Trophoblast cell (in vitro differentiated cells and primary cell): ENCODE data around the gene FBP1.

Source experiments
- DNase-seq, 2 donors: peaks; one replicate each; pipeline ENCODE4 v3.0.0-alpha.2; 2016
- H2AFZ ChIP-seq: 2 replicates; pipeline ENCODE4 v1.6.1; 2013; ENCODE audit warnings: low read length, moderate library complexity, mild to moderate bottlenecking; ENCODE audit not compliant: insufficient read depth, poor library complexity
- H2AK5ac ChIP-seq: 2 replicates; pipeline ENCODE4 v1.6.1; 2013; ENCODE audit warnings: mild to moderate bottlenecking, low read length
- H2BK120ac ChIP-seq: 2 replicates; pipeline ENCODE4 v1.6.1; 2013; ENCODE audit warnings: low read length, mild to moderate bottlenecking, moderate library complexity; ENCODE audit not compliant: insufficient read depth, poor library complexity
- H2BK12ac ChIP-seq: 2 replicates; pipeline ENCODE4 v1.6.1; 2013; ENCODE audit warnings: mild to moderate bottlenecking, low read length, moderate library complexity
- H2BK5ac ChIP-seq: 2 replicates; pipeline ENCODE4 v1.6.1; 2013; ENCODE audit warnings: low read length, low read depth, moderate library complexity, mild to moderate bottlenecking; ENCODE audit not compliant: poor library complexity
- H3K14ac ChIP-seq: 2 replicates; pipeline ENCODE4 v1.6.1; 2013; ENCODE audit warnings: mild to moderate bottlenecking, low read length
- H3K18ac ChIP-seq: 2 replicates; pipeline ENCODE4 v1.6.1; 2013; ENCODE audit warnings: mild to moderate bottlenecking, low read length
- H3K23ac ChIP-seq: 2 replicates; pipeline ENCODE4 v1.6.1; 2013; ENCODE audit warnings: low read length
- H3K27ac ChIP-seq: 2 replicates; pipeline ENCODE4 v1.5.1; 2013; ENCODE audit warnings: low read depth, mild to moderate bottlenecking, inconsistent platforms, low read length, moderate library complexity
- H3K27me3 ChIP-seq: 2 replicates; pipeline ENCODE4 v1.6.1; 2013; ENCODE audit warnings: inconsistent platforms, mild to moderate bottlenecking, low read length, moderate library complexity; ENCODE audit not compliant: insufficient read depth
- H3K36me3 ChIP-seq, 2 experiments: 1 replicate in 1 of 2; 2 replicates in 1 of 2; pipeline ENCODE4 v1.6.1; 2013; ENCODE audit warnings: low read length in 2 of 2, mild to moderate bottlenecking in 2 of 2, moderate library complexity in 1 of 2; ENCODE audit not compliant: insufficient read depth in 2 of 2, control insufficient read depth in 1 of 2
- H3K4ac ChIP-seq: 2 replicates; pipeline ENCODE4 v1.6.1; 2013; ENCODE audit warnings: low read depth, mild to moderate bottlenecking, low read length, moderate library complexity
- H3K4me1 ChIP-seq, 2 experiments: 1 replicate in 1 of 2; 2 replicates in 1 of 2; pipeline ENCODE4 v1.6.1; 2013; ENCODE audit warnings: low read length in 2 of 2, mild to moderate bottlenecking in 2 of 2, moderate library complexity in 1 of 2; ENCODE audit not compliant: insufficient read depth in 2 of 2, control insufficient read depth in 1 of 2
- H3K4me2 ChIP-seq: 2 replicates; pipeline ENCODE4 v1.6.1; 2013; ENCODE audit warnings: inconsistent platforms, mild to moderate bottlenecking, low read length, moderate library complexity
- H3K4me3 ChIP-seq: 2 replicates; pipeline ENCODE4 v1.5.1; 2013; ENCODE audit warnings: mild to moderate bottlenecking, low read depth, low read length, inconsistent platforms
- H3K79me1 ChIP-seq: one replicate; pipeline ENCODE4 v1.6.1; 2013; ENCODE audit warnings: low read length
- H3K79me2 ChIP-seq: 2 replicates; pipeline ENCODE4 v1.6.1; 2013; ENCODE audit warnings: low read length, mild to moderate bottlenecking; ENCODE audit not compliant: control insufficient read depth, insufficient read depth, poor library complexity
- H3K9ac ChIP-seq: 2 replicates; pipeline ENCODE4 v1.6.1; 2013; ENCODE audit warnings: mild to moderate bottlenecking, low read length
- H3K9me3 ChIP-seq: 2 replicates; pipeline ENCODE4 v1.6.1; 2013; ENCODE audit warnings: low read depth, mild to moderate bottlenecking, control low read depth, inconsistent platforms, low read length; ENCODE audit not compliant: insufficient read depth
- H4K12ac ChIP-seq: 2 replicates; pipeline ENCODE4 v1.6.1; 2013; ENCODE audit warnings: low read depth, mild to moderate bottlenecking, low read length, moderate library complexity
- H4K8ac ChIP-seq: 2 replicates; pipeline ENCODE4 v1.6.1; 2013; ENCODE audit warnings: low read depth, mild to moderate bottlenecking, low read length, moderate library complexity
- H4K91ac ChIP-seq: one replicate; pipeline ENCODE4 v1.6.1; 2013; ENCODE audit warnings: low read depth, mild to moderate bottlenecking, low read length, moderate library complexity
- WGBS: extraction: QIAGEN DNeasy Blood & Tissue Kit; methylation state at CpG from one replicate; pipeline ENCODE4 v1.1.7; 2013; ENCODE audit warnings: missing lambda C conversion rate; ENCODE audit not compliant: insufficient read length, insufficient coverage; ENCODE audit errors: extremely low coverage; 5-methylcytosine and 5-hydroxymethylcytosine counted together

FBP1 gene

DNA sequence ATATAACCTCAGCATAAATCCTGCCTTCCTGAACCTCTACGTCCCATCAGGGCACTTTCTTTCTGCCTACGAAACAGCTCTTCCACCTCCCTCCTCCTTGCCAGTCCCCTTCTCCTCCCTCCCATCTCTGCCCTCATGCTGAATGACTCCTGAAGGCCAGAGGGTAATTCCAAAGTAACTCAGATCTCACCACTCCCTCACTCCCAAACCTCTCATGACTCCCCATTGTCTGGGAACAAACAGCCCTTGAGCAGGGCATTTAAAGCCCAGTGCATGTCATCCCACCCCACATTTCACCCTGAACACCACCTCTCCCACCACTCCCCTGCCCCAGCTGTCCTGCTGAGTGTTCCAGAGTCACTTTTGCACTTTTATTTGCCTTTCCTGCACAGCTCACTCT, 8.9 kb upstream of the FBP1 start:
- H2AK5ac ChIP-seq: no peak overlapping the region
- no CpG with 5 or more reads among the region's 2 CpGs for WGBS
- no peaks in the 10 kb centered on the region for H3K27me3 ChIP-seq
- no peak overlapping the region for H2BK12ac ChIP-seq
- peak in 1 of 2 donors; percentile 22 for DNase-seq
- H2AFZ ChIP-seq: no peak overlapping the region
- H3K4me2 ChIP-seq: no peak overlapping the region
- no peak overlapping the region for H3K4me3 ChIP-seq
- no peaks in the 10 kb centered on the region for H3K36me3 ChIP-seq
- H3K27ac ChIP-seq: no peak overlapping the region
- no peak overlapping the region for H3K23ac ChIP-seq
- no peak overlapping the region for H3K18ac ChIP-seq
- no peak overlapping the region for H2BK120ac ChIP-seq
- H4K8ac ChIP-seq: no peak overlapping the region
- no peak overlapping the region for H3K4ac ChIP-seq
- H4K91ac ChIP-seq: peak overlapping the region; percentile 48
- H3K9me3 ChIP-seq: no peaks in the 10 kb centered on the region
- H3K79me1 ChIP-seq: peaks cover under 1% of the 10 kb centered on the region
- H3K4me1 ChIP-seq: peaks cover 2% of the 10 kb centered on the region in 2 experiments
- H3K79me2 ChIP-seq: no peaks in the 10 kb centered on the region
- no peak overlapping the region for H2BK5ac ChIP-seq
- H3K9ac ChIP-seq: no peak overlapping the region
- H3K14ac ChIP-seq: no peak overlapping the region
- H4K12ac ChIP-seq: no peak overlapping the region

DNA sequence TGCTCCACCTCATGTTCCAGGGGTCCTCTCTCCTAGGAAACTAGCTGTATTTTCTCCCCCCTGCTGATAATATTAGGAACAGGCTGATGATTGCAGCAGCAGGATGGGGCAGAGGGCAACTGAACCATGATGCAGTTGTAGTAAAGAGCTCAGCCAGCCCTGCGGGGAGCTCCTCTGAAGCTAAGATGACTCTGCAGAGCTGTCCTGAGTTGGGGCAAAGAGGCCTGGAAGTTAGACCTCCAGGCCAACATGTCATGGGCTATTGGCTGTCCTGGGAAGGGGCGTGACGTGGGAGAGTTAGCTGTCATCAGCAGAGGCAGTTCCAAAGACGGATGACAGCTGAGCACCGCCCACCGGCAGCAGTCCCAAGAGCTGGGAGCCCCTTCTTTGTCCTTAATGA, 6.6 kb upstream of the FBP1 start:
- no CpG with 5 or more reads among the region's 6 CpGs for WGBS
- no peak overlapping the region for H3K4ac ChIP-seq
- peaks cover 3% of the 10 kb centered on the region for H3K79me1 ChIP-seq
- no peak overlapping the region for H2BK120ac ChIP-seq
- no peak overlapping the region for H2AFZ ChIP-seq
- no peak overlapping the region for H4K12ac ChIP-seq
- H3K9ac ChIP-seq: no peak overlapping the region
- no peak overlapping the region for H2BK12ac ChIP-seq
- no peak overlapping the region for H3K4me2 ChIP-seq
- H3K27ac ChIP-seq: no peak overlapping the region
- no peak for DNase-seq
- no peaks in the 10 kb centered on the region for H3K36me3 ChIP-seq
- H3K4me3 ChIP-seq: peak overlapping the region; percentile 39
- H4K91ac ChIP-seq: no peak overlapping the region
- no peak overlapping the region for H4K8ac ChIP-seq
- no peaks in the 10 kb centered on the region for H3K79me2 ChIP-seq
- no peaks in the 10 kb centered on the region for H3K9me3 ChIP-seq
- H2BK5ac ChIP-seq: no peak overlapping the region
- no peak overlapping the region for H3K14ac ChIP-seq
- no peak overlapping the region for H3K23ac ChIP-seq
- H3K18ac ChIP-seq: no peak overlapping the region
- H3K4me1 ChIP-seq: peaks cover 6% of the 10 kb centered on the region in 2 experiments
- H2AK5ac ChIP-seq: no peak overlapping the region
- peaks cover 5% of the 10 kb centered on the region for H3K27me3 ChIP-seq

DNA sequence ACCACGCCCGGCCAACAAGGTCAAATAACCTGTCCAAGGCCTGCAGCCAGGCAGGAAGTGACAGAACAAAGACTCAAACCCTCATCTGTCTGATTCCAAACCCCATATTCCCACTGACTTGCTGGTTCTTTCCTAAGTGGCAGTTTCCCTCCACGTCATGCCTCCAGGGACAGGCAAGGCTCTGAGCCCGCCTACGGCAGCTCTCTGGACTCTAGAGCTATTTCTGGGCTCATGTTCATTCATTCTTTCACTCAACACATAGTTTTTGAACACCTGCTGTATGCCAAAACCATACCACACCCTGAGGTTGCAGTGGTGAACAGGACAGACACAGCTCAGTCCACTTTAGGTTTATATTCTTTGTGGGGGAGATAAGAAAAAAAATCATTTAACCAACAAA, 5.2 kb upstream of the FBP1 start:
- Histone ChIP-seq H3K4me1 (peaks cover 6 to 7% of the 10 kb centered on the region in 2 experiments), H3K9ac (no peak overlapping the region), H4K91ac (no peak overlapping the region), H2BK5ac (no peak overlapping the region), H2AK5ac (no peak overlapping the region), H4K8ac (no peak overlapping the region), H3K14ac (no peak overlapping the region), H3K79me2 (no peaks in the 10 kb centered on the region), H2AFZ (no peak overlapping the region), H3K4me3 (no peak overlapping the region), H3K18ac (no peak overlapping the region), H2BK12ac (no peak overlapping the region), H4K12ac (no peak overlapping the region), H3K4ac (no peak overlapping the region), H2BK120ac (no peak overlapping the region), H3K9me3 (no peaks in the 10 kb centered on the region), H3K4me2 (no peak overlapping the region), H3K23ac (no peak overlapping the region), H3K36me3 (no peaks in the 10 kb centered on the region), H3K27me3 (peaks cover 19% of the 10 kb centered on the region), H3K27ac (no peak overlapping the region), H3K79me1 (peaks cover 3% of the 10 kb centered on the region)
- DNase-seq: no peak
- WGBS: no CpG with 5 or more reads among the region's 5 CpGs

DNA sequence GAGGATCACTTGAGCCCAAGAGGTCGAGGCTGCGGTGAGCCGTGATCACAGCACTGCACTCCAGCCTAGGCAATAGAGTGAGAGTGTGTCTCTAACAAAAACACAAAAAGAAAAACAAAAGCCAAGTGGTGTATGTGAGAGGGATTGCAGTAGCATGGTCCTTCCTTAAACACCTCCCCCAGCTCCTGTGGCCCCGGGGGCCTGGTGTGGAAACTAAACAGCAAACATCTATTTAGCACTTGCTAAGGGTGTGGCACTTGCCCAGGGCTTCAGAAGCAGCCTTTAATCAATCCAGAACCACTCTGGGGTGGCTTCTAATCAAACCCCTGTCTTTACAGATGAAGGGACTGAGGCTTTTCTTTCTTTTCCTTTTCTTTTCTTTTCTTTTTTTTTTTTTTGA, 4.4 kb upstream of the FBP1 start:
- Histone ChIP-seq H3K36me3 (no peaks in the 10 kb centered on the region), H3K27ac (no peak overlapping the region), H3K4me3 (no peak overlapping the region), H4K12ac (no peak overlapping the region), H2BK12ac (no peak overlapping the region), H3K9ac (no peak overlapping the region), H3K79me2 (no peaks in the 10 kb centered on the region), H2AFZ (no peak overlapping the region), H2AK5ac (no peak overlapping the region), H3K23ac (no peak overlapping the region), H2BK120ac (no peak overlapping the region), H3K18ac (no peak overlapping the region), H3K27me3 (peaks cover 27% of the 10 kb centered on the region), H4K91ac (no peak overlapping the region), H2BK5ac (no peak overlapping the region), H3K9me3 (no peaks in the 10 kb centered on the region), H3K4me1 (peaks cover 10 to 13% of the 10 kb centered on the region in 2 experiments), H4K8ac (no peak overlapping the region), H3K4me2 (no peak overlapping the region), H3K79me1 (peaks cover 3% of the 10 kb centered on the region), H3K4ac (no peak overlapping the region), H3K14ac (no peak overlapping the region)
- DNase-seq: no peak
- no CpG with 5 or more reads among the region's 4 CpGs for WGBS
